ENCODE data around the gene GRIN2B.

GRCh38 chr12:13978876-13979275 is 2.5 kb downstream of the GRIN2B start:
- TF ChIP-seq, protein P1, sequence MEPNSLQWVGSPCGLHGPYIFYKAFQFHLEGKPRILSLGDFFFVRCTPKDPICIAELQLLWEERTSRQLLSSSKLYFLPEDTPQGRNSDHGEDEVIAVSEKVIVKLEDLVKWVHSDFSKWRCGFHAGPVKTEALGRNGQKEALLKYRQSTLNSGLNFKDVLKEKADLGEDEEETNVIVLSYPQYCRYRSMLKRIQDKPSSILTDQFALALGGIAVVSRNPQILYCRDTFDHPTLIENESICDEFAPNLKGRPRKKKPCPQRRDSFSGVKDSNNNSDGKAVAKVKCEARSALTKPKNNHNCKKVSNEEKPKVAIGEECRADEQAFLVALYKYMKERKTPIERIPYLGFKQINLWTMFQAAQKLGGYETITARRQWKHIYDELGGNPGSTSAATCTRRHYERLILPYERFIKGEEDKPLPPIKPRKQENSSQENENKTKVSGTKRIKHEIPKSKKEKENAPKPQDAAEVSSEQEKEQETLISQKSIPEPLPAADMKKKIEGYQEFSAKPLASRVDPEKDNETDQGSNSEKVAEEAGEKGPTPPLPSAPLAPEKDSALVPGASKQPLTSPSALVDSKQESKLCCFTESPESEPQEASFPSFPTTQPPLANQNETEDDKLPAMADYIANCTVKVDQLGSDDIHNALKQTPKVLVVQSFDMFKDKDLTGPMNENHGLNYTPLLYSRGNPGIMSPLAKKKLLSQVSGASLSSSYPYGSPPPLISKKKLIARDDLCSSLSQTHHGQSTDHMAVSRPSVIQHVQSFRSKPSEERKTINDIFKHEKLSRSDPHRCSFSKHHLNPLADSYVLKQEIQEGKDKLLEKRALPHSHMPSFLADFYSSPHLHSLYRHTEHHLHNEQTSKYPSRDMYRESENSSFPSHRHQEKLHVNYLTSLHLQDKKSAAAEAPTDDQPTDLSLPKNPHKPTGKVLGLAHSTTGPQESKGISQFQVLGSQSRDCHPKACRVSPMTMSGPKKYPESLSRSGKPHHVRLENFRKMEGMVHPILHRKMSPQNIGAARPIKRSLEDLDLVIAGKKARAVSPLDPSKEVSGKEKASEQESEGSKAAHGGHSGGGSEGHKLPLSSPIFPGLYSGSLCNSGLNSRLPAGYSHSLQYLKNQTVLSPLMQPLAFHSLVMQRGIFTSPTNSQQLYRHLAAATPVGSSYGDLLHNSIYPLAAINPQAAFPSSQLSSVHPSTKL (CRISPR knock-in tag; IDR thresholded peaks at IDR 0.05): no peak
- no peak for TF ChIP-seq HOXA5 (CRISPR knock-in tag; IDR thresholded peaks at IDR 0.05)
- no peak for TF ChIP-seq POLR2A (IDR thresholded peaks at IDR 0.05; ENCODE audit: insufficient read depth in 1 of 2, low read depth in 2 of 2, low read length in 2 of 2)
- TF ChIP-seq U2AF2 (IDR thresholded peaks at IDR 0.05; ENCODE audit: low read depth, low read length): no peak
- no peak for TF ChIP-seq ZNF589 (CRISPR knock-in tag; conservative IDR thresholded peaks at IDR 0.05)

All from HepG2 (cell line).